WERI-Rb-1 (cell line): ENCODE data around the gene NFATC1.

Experiments
- DNase-seq: peaks from one replicate; pipeline ENCODE4 v3.0.0-alpha.2; 2020
- H3K27ac ChIP-seq: fragments of 250-450 bp; sonication (Bioruptor Pico); 2 replicates; pipeline ENCODE4 v1.5.1; 2020; ENCODE audit warnings: mild to moderate bottlenecking, moderate library complexity
- H3K27me3 ChIP-seq: fragments of 250-450 bp; sonication (Bioruptor Pico); 2 replicates; pipeline ENCODE4 v1.5.1; 2021; ENCODE audit warnings: mild to moderate bottlenecking, low read depth, moderate library complexity; ENCODE audit not compliant: insufficient read depth, severe bottlenecking
- H3K36me3 ChIP-seq: fragments of 250-450 bp; sonication (Bioruptor Pico); 2 replicates; pipeline ENCODE4 v1.5.1; 2020; ENCODE audit warnings: mild to moderate bottlenecking, moderate library complexity
- H3K4me3 ChIP-seq: 2 replicates; pipeline ENCODE4 v1.5.1; 2011; ENCODE audit warnings: low read depth, mild to moderate bottlenecking, control low read depth, low read length
- H3K9me3 ChIP-seq: fragments of 250-450 bp; sonication (Bioruptor Pico); 2 replicates; pipeline ENCODE4 v1.5.1; 2021; ENCODE audit warnings: mild to moderate bottlenecking, moderate library complexity; ENCODE audit not compliant: severe bottlenecking
- CTCF ChIP-seq: IDR thresholded peaks from 2 replicates; pipeline ENCODE4 v1.5.1; 2011; ENCODE audit warnings: low read depth, mild to moderate bottlenecking, control low read depth, inconsistent platforms, low read length

The NFATC1 gene

GRCh38 chr18:79413025-79413424 is 17.3 kb downstream of the NFATC1 start:
- H3K9me3 ChIP-seq = no peaks in the 10 kb centered on the region
- TF ChIP-seq CTCF = no peak
- no peak for DNase-seq
- H3K4me3 ChIP-seq = no peak overlapping the region
- peaks cover 44% of the 10 kb centered on the region for H3K36me3 ChIP-seq
- no peak overlapping the region for H3K27ac ChIP-seq
- H3K27me3 ChIP-seq = no peaks in the 10 kb centered on the region

DNA sequence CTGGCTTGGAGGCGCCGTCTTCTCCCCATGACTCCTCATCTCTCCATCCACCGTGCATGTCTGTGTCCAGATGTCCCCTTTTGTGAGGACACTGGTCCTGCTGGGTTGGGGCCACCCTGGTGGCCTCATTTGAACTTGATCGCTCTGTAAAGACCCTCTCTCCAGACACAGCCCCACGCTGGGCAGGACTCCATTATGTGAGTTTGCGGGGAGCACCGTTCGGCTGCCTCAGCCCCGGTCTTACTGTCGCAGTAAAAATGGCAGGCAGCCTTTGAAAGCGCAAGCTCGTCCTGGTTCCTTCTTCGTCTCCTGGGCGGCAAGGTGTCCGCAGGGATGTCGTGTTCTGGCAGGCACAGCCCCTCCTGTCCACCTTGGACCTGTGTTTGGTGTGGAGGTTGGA is 17.7 kb downstream of the NFATC1 start:
- no peak for TF ChIP-seq CTCF
- Histone ChIP-seq H3K9me3 (no peaks in the 10 kb centered on the region), H3K27me3 (no peaks in the 10 kb centered on the region), H3K27ac (no peak overlapping the region), H3K4me3 (no peak overlapping the region), H3K36me3 (peaks cover 47% of the 10 kb centered on the region)
- DNase-seq = no peak

DNA sequence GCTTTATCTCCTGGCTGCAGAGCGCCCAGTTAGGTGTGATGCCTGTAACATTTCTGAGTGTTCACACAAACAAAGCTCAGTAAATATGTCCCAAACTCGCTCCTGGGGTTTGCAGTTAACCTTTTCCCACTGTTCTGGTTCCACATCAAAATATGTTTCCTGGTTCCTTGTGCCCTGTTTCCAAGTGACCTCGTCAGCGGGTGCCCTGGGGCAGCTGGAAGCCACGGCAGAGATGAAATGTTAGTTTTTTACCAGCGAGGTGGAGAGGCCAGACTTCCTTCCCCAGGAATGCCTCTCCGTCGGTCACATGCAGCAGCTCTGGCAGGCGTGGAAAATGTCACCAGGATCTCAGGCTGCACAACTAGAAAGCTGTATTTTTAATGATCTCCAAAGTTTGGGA is 18.2 kb downstream of the NFATC1 start:
- Histone ChIP-seq H3K27me3 (no peaks in the 10 kb centered on the region), H3K36me3 (peaks cover 52% of the 10 kb centered on the region), H3K4me3 (no peak overlapping the region), H3K9me3 (no peaks in the 10 kb centered on the region), H3K27ac (no peak overlapping the region)
- no peak for DNase-seq
- TF ChIP-seq CTCF = no peak

DNA sequence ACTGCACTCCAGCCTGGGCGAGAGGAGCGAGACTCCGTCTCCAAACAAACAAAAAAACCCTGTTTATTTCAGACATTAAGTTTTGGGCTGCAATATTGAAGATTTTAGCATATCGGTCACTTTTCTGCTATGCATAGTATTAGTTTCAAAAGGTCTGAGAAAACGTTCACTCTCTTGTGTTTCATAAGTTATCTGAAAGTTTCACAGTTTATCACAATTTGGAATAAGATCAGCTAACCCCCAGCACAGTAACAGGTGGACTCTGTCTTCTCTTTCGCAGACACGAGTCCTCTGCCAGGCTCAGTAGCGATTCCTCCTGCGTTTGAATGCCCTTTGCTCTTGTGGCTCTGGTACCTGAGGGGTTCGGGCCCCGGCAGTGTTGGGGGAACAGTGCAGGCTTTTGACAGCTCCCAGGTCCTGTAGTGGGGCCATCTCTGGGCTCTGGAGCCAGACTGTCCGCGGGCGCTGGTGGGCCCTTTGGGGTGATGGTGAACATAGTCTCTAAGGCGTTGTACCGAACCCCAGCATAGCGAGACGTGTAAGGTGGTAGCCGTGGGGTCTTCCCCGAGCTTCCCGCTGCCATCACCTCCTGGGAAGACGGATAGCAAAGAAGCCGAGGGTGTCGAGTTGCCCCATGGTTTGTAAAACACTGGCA is 20.4 kb downstream of the NFATC1 start:
- no peak overlapping the region for H3K27ac ChIP-seq
- no peaks in the 10 kb centered on the region for H3K27me3 ChIP-seq
- peaks cover 55% of the 10 kb centered on the region for H3K36me3 ChIP-seq

GRCh38 chr18:79416677-79417052 is 20.9 kb downstream of the NFATC1 start:
- H3K36me3 ChIP-seq = peaks cover 60% of the 10 kb centered on the region
- no peak overlapping the region for H3K27ac ChIP-seq
- no peak overlapping the region for H3K4me3 ChIP-seq
- no peak for TF ChIP-seq CTCF
- no peaks in the 10 kb centered on the region for H3K27me3 ChIP-seq
- DNase-seq = no peak
- H3K9me3 ChIP-seq = no peaks in the 10 kb centered on the region

More for the DNA sequence above, 20.4 kb downstream of the NFATC1 start:
- no peak for DNase-seq
- no peak overlapping the region for H3K4me3 ChIP-seq
- no peak for TF ChIP-seq CTCF
- H3K9me3 ChIP-seq = no peaks in the 10 kb centered on the region

DNA sequence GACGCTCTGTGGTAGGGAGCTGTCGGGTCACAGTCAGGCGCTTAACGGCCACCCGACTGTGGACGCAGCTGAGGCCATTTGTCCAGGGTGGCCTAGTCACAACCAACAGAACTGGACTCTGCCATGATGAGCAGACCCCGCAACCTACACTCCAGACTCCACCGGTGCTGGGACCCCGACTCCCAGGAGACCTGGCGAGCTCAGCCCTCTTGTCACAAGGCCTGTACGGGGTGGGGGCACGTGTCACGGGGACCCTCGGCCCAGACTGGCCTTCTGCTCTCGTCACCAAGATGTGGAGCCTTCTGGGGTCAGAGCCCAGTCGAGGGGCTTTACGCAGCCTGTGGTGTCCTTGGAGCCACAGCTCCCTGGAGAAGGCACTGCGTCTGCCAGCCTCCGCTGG is 22.5 kb downstream of the NFATC1 start:
- no peak overlapping the region for H3K27ac ChIP-seq
- H3K27me3 ChIP-seq = no peaks in the 10 kb centered on the region
- no peak for TF ChIP-seq CTCF
- no peak overlapping the region for H3K4me3 ChIP-seq
- peaks cover 51% of the 10 kb centered on the region for H3K36me3 ChIP-seq
- no peaks in the 10 kb centered on the region for H3K9me3 ChIP-seq
- DNase-seq = no peak
